Cardiac muscle cell (in vitro differentiated cells and primary cell): ENCODE measurements around the gene HOXD9. TPM values are rescaled to one million over a fixed set of nuclear protein-coding genes. Genes with fewer than 3 reads are reported as not detected.

Experiments
- DNase-seq, 2 donors: peaks; one replicate each; pipeline versions ENCODE4 v3.0.0 to v3.0.0-alpha.2; 2010 to 2017; ENCODE audit warnings: low read depth in 1 of 2, low spot score in 1 of 2
- H3K27ac ChIP-seq: fragments of 200-600 bp; sonication (generic); 2 replicates; pipeline ENCODE4 v1.5.1; 2016
- H3K27me3 ChIP-seq: fragments of 200-600 bp; sonication (generic); 2 replicates; pipeline ENCODE4 v1.6.0; 2016; ENCODE audit warnings: control low read depth
- H3K36me3 ChIP-seq: fragments of 200-600 bp; sonication (generic); 2 replicates; pipeline ENCODE4 v1.5.1; 2016; ENCODE audit warnings: control low read depth
- H3K4me1 ChIP-seq: fragments of 200-600 bp; sonication (generic); 2 replicates; pipeline ENCODE4 v1.8.1; 2017; ENCODE audit warnings: low read depth, mild to moderate bottlenecking, mixed run types
- H3K4me3 ChIP-seq: fragments of 200-600 bp; sonication (generic); 2 replicates; pipeline ENCODE4 v1.5.1; 2016; ENCODE audit warnings: mild to moderate bottlenecking
- H3K9me3 ChIP-seq: fragments of 200-600 bp; sonication (generic); 2 replicates; pipeline ENCODE4 v1.5.1; 2017; ENCODE audit warnings: low read depth, mild to moderate bottlenecking, control low read depth
- polyA plus RNA-seq: library from polyadenylated mRNA; unstranded; fragments of >200 nt; fragmentation: Nextera tagmentation; extraction: Ambion mirVana; gene quantifications from 2 replicates; pipeline ENCODE4 v1.2.1, GENCODE V29; 2016
- total RNA-seq: library from RNA; depleted of rRNA; stranded (reverse); fragments of >200 nt; gene quantifications from 2 replicates; pipeline ENCODE4 v1.2.3, GENCODE V29; 2016
- TF ChIP-seq, protein P1 (sequence below): IDR thresholded peaks from 2 replicates; pipeline ENCODE4 v1.5.1; 2012; ENCODE audit warnings: low read depth, mild to moderate bottlenecking, low read length

Gene HOXD9
- total and polyA plus RNA-seq, 2 experiments from 2014 or later, result not detected

DNA sequence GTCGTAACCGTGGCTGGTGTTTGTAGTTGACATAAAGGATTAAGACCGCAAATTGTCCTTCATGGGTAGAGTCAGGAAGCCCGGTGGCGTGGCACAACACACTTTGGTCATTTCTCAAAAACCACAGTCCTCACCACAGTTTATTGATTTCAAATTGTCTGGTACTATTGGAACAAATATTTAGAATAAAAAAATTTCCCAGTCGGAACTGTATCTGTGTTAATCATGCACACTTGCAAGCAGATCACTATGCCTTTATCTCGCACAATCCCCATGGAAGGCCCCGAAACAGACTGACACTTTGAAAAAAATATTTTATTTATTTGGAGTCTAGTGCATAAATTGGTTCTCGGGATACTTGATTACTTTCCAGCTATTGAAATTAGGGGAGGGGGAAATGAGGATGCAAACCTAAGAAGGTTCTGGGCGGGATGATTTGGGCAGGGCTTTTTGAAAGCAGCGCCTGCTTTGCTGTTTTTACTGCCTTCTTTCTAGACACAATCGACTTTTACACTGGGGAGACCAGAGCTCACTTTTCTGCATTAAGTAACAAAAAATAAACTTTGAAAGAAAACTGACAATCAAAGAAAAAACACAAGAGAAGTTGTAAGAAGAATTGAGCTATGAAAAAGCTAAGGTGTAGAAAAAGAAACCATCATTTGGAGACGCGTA lies 50.5 kb downstream of the HOXD9 start:
- Histone ChIP-seq H3K9me3 (no peaks in the 10 kb centered on the region), H3K4me1 (no peaks in the 10 kb centered on the region), H3K36me3 (no peaks in the 10 kb centered on the region), H3K27ac (no peak overlapping the region), H3K27me3 (peaks cover 100% of the 10 kb centered on the region), H3K4me3 (no peak overlapping the region)
- DNase-seq, result no peak
- TF ChIP-seq, protein P1, sequence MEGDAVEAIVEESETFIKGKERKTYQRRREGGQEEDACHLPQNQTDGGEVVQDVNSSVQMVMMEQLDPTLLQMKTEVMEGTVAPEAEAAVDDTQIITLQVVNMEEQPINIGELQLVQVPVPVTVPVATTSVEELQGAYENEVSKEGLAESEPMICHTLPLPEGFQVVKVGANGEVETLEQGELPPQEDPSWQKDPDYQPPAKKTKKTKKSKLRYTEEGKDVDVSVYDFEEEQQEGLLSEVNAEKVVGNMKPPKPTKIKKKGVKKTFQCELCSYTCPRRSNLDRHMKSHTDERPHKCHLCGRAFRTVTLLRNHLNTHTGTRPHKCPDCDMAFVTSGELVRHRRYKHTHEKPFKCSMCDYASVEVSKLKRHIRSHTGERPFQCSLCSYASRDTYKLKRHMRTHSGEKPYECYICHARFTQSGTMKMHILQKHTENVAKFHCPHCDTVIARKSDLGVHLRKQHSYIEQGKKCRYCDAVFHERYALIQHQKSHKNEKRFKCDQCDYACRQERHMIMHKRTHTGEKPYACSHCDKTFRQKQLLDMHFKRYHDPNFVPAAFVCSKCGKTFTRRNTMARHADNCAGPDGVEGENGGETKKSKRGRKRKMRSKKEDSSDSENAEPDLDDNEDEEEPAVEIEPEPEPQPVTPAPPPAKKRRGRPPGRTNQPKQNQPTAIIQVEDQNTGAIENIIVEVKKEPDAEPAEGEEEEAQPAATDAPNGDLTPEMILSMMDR, result no peak

GRCh38 chr2:176173567-176174381 lies 51.3 kb downstream of the HOXD9 start:
- no peak for DNase-seq
- TF ChIP-seq, protein P1, result no peak
- Histone ChIP-seq H3K36me3 (no peaks in the 10 kb centered on the region), H3K27me3 (peaks cover 100% of the 10 kb centered on the region), H3K4me3 (no peak overlapping the region), H3K4me1 (no peaks in the 10 kb centered on the region), H3K9me3 (no peaks in the 10 kb centered on the region), H3K27ac (no peak overlapping the region)

GRCh38 chr2:176174382-176174823 lies 51.9 kb downstream of the HOXD9 start:
- Histone ChIP-seq H3K27ac (no peak overlapping the region), H3K9me3 (no peaks in the 10 kb centered on the region), H3K27me3 (peaks cover 100% of the 10 kb centered on the region), H3K4me1 (no peaks in the 10 kb centered on the region), H3K36me3 (no peaks in the 10 kb centered on the region), H3K4me3 (no peak overlapping the region)
- TF ChIP-seq, protein P1, result no peak
- no peak for DNase-seq

Other genes starting within 250 kb of the HOXD9 start
- gene LNPK, start 120.5 kb upstream of the HOXD9 start, total RNA-seq, result 34.5 and 37.7 TPM in 2 replicates
- gene LNPK, start 120.5 kb upstream of the HOXD9 start, polyA plus RNA-seq, result 35.0 and 41.9 TPM in 2 replicates
- 0.06 and 0.11 TPM in 2 replicates for gene EVX2, start 38.8 kb upstream of the HOXD9 start, total RNA-seq
- gene EVX2, start 38.8 kb upstream of the HOXD9 start, polyA plus RNA-seq, result 0.28 TPM in 1 of 2 replicates, not detected in the other
- not detected in 2 replicates for gene HOXD13, start 30.0 kb upstream of the HOXD9 start, total RNA-seq
- not detected in 2 replicates for gene HOXD13, start 30.0 kb upstream of the HOXD9 start, polyA plus RNA-seq
- gene HOXD12, start 22.9 kb upstream of the HOXD9 start, total RNA-seq, result not detected in 2 replicates
- gene HOXD12, start 22.9 kb upstream of the HOXD9 start, polyA plus RNA-seq, result not detected in 2 replicates
- gene HOXD11, start 15.4 kb upstream of the HOXD9 start, total RNA-seq, result not detected in 2 replicates
- gene HOXD11, start 15.4 kb upstream of the HOXD9 start, polyA plus RNA-seq, result not detected in 2 replicates
- gene HOXD10, start 5.9 kb upstream of the HOXD9 start, total RNA-seq, result not detected in 2 replicates
- not detected in 2 replicates for gene HOXD10, start 5.9 kb upstream of the HOXD9 start, polyA plus RNA-seq
- not detected in 2 replicates for gene HOXD8, start 7.0 kb downstream of the HOXD9 start, total RNA-seq
- not detected in 2 replicates for gene HOXD8, start 7.0 kb downstream of the HOXD9 start, polyA plus RNA-seq
- gene HOXD4, start 28.8 kb downstream of the HOXD9 start, total RNA-seq, result not detected in 2 replicates
- gene HOXD4, start 28.8 kb downstream of the HOXD9 start, polyA plus RNA-seq, result not detected in 2 replicates
- 0.12 TPM in 1 of 2 replicates, not detected in the other for gene HOXD3, start 34.6 kb downstream of the HOXD9 start, total RNA-seq
- not detected in 2 replicates for gene HOXD3, start 34.6 kb downstream of the HOXD9 start, polyA plus RNA-seq
- not detected in 2 replicates for gene HOXD1, start 65.9 kb downstream of the HOXD9 start, total RNA-seq
- not detected in 2 replicates for gene HOXD1, start 65.9 kb downstream of the HOXD9 start, polyA plus RNA-seq
- 50.9 and 60.7 TPM in 2 replicates for gene MTX2, start 146.7 kb downstream of the HOXD9 start, total RNA-seq
- gene MTX2, start 146.7 kb downstream of the HOXD9 start, polyA plus RNA-seq, result 107 and 124 TPM in 2 replicates